Measurements from ENCODE around the gene WWP2.
"Not testable (repeated sequence)": the region's sequence is repeated elsewhere in the genome, so short reads cannot be mapped to it uniquely, and the experiment has no call there.

Gene WWP2

DNA sequence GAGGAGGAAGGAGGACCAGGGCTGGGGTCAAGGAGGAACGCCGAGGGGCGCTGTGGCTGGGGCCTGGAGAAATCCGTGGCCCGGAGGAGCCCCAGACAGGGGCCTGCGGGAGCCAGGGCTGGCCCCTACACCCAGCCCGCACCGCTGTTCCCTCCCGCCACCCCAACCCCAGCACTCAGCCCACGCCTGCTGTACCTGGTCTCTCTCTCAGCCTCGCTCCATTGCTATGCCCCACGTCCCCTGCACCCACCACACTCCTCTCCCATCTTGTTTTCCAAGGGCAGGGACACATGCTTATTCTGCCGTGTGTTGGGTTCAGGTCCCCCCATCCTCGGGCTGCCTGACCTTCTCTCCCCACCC is 189.5 kb downstream of the WWP2 start:
- DNase-seq = not testable (repeated sequence)

DNA sequence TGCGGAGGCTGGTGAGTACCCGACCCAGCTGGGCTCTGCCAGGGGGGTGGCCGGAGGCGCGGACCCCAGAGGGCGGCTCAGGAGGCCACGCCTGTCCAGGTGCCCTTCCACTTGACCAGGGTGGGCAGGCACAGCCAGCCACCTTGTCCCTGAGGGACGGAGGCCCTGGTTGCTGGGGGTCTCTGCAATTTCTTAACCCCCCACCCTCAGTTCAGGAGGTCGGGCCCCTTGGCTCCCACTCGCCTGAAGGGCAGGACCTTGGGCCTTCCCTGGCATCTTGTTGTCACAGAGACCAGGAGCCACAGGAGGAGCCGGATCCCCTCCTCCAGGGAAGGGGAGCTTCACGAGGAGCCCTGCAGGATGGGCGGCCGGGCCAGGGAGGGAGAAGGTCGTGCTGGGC is 190.0 kb downstream of the WWP2 start:
- not testable (repeated sequence) for DNase-seq

DNA sequence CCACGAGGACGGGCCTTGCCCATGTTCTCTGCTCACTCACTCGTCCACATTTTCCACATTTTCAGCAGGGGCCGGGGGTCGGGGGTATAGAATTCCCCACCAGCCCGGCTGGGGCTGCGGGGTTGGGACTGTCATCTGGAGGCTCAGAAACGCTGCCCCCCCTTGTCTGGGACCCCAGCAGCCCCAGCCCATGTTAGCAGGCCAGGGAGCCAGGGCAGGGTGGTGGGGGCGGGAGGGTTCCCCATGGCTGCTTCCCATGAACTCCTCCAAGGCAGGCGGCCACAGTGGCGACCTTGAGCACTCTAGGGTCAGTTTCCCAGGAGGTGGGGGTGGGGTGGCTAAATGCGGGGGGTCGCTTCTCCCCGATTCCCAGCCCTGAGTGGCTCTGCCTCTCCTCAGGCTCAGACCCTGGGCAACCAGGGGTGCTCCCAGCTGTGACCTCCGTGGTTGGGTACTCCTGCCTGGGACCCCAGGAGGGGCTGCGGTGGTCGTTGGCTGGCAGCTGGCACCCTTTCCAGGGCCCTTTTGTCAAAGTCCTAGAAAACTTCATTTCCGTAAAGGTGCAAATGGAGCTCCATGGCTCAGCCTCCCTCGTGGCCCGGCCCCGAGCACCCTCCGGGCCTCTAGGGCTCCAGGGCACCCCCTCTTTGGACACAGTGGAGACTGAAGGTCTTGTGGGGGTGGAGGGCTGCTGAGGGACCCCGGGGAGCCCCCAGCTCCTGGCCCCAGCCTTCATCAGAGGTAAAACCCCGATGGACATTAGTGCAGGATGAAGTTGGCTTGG is 190.6 kb downstream of the WWP2 start:
- DNase-seq = not testable (repeated sequence)

GRCh38 chr16:69954241-69954640 is 192.1 kb downstream of the WWP2 start:
- not testable (repeated sequence) for DNase-seq

DNA sequence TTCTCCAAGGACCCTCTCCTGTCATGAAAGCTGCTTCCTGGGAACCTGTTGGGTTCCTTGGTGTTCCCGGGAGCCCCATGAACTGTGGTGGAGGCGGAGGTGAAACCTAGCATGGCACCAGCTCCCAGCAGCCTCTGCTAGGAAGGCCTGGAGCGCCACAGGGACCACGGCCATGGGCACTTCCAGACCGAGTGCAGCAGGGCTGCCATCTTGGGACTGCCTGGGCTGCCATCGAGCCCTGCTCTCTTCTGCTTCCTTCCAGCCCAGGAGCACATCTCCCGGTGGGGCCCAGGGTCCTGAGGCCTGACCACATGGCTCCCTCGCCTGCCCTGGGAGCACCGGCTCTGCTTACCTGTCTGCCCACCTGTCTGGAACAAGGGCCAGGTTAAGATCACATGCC is 201.2 kb downstream of the WWP2 start:
- DNase-seq = not testable (repeated sequence)

DNA sequence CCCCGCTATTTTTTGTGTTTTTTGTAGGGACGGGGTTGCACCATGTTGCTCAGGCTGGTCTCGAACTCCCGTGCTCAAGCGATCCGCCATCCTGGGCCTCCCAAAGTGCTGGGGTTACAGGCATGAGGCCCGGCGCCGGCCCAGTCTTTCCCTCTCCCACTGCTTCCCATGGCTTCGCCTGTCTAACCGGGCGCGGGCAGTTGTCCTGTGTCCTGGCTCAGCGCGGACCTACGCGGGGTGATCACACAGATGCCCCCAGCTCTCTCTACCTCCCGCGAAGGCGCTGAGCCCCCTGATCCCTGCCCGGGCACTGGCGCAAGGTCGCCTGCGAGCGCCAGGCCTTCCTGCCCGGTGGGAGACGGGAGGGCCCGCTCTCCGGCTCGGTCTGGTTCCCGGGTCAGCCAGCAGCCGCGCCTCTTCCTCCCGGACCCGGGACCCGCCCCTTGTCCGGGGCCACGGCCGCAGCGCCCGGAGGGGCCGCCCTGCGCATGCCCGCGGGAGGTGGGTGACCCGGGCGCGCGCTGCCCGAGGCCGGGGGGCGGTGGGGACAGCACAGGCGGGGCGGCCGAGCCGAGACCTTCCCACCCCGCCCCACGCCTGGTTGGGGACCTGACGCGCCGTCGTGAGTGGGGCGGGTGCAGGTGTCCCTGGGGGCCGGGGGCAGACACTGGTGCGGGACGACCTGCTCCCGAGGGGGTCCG is 203.0 kb downstream of the WWP2 start:
- DNase-seq = not testable (repeated sequence)

DNA sequence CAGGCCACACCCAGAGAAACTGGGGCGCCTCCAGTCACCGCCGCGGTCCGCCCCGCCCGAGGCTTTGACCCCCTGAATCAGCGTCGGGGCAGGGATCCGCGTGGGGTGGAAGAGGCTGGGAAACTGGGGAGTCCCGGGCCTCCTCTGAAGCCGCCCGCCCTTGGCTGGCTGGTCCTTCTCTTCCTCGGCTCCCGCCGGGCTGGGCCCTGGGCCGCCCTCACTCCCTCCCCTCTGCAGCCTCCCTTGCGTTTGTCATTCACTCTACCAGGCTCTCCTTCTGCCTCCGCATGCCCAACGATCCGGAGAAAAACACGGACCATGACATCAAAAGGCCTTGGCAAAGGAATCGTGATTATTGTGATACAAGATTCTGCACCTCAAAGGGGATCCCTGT is 203.5 kb downstream of the WWP2 start:
- not testable (repeated sequence) for DNase-seq

DNA sequence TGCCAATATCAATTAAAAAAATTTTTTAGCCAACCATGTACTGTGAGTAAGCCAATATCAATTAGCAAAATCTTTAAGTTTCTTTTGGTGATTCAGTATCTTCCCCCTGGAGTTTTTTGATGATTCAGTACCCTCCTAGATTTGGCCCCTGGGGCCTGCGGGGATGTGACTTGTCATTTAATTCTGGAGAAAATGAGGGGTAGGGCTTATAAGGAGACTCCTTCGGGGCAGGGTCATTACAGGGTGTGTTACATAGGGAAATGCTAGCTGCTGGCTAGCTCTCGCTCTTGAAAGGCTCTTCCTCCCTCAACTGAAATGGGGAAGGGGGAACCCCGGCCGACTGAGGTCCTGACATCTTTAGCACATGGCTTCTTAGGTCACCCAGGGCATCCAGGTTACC is 205.6 kb downstream of the WWP2 start:
- not testable (repeated sequence) for DNase-seq

- not testable (repeated sequence) for DNase-seq
Observed at GRCh38 chr16:69968125-69968524, 206.0 kb downstream of the WWP2 start.

DNA sequence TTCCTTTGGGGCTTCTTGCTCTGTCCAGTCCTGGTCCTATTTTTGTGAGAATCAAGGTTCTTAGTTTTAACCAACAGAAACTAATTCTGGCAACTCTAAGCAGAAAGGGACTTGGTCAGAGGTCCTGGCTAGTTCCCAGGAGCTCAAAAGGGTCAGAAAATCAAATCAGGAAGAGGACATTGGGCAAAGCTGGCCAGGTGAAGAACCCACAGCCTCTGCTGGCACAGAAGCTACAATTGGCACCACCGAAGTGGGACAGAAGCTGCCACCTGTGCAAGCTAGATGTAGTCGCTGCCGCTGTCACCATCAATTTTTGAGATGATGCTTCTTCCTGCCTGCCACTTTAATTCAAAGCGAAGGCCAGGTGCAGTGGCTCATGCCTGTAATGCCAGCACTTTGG is 207.5 kb downstream of the WWP2 start:
- DNase-seq = not testable (repeated sequence)

DNA sequence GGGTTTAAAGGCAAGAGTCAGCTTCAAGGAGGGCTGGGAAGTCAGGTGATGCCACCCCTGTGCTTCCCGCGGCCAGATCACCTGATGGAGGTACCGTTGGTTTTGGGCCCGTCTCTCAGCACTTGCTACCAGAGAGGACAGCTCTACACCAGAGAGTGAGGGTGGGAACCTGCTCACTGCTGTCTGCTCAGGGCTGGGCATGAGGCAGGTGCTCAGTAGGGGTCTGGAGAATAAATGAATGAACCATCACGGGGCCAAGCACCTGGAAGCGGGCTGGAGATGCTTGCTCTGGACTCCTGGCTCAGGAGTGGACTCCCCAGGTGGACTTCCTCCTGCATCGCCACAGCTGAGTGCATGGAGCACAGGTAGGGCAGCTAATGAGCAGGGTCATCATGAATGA is 210.0 kb downstream of the WWP2 start:
- DNase-seq = not testable (repeated sequence)

GRCh38 chr16:69972935-69973334 is 210.8 kb downstream of the WWP2 start:
- not testable (repeated sequence) for DNase-seq

- not testable (repeated sequence) for DNase-seq
Observed at GRCh38 chr16:69985196-69985595, 223.1 kb downstream of the WWP2 start.

Data from stimulated activated CD8-positive, alpha-beta memory T cell treated with anti-CD3 and anti-CD28 coated beads, Interleukin-4, amount 100 ng/mL, for 48 hours (primary cell).